Breast epithelium (tissue), 4 donors: Measurements from ENCODE around the gene CKAP4. TPM values are rescaled to one million over a fixed set of nuclear protein-coding genes. Genes with fewer than 3 reads are reported as not detected.

Source experiments
- DNase-seq, 2 donors: peaks; one replicate each; pipeline ENCODE4 v3.0.0-alpha.2; 2019; ENCODE audit warnings: low spot score in 2 of 2
- H3K27ac ChIP-seq, 2 donors: fragments of 200-600 bp; sonication (generic) in 1 of 2; one replicate each; pipeline ENCODE4 v1.5.1; 2016 to 2019; ENCODE audit warnings: mild to moderate bottlenecking in 1 of 2
- H3K27me3 ChIP-seq, 2 donors: fragments of 200-600 bp; sonication (generic) in 1 of 2; one replicate each; pipeline versions ENCODE4 v1.5.1 to v1.6.0; 2017 to 2019; ENCODE audit warnings: control low read depth in 1 of 2, mild to moderate bottlenecking in 1 of 2
- H3K36me3 ChIP-seq: fragments of 200-600 bp; one replicate; pipeline ENCODE4 v1.5.1; 2019
- H3K4me1 ChIP-seq, 2 donors: fragments of 200-600 bp; sonication (generic); one replicate each; pipeline ENCODE4 v1.5.1; 2016 to 2019; ENCODE audit warnings: control low read depth in 1 of 2
- H3K4me3 ChIP-seq, 3 donors: fragments of 200-600 bp; sonication (generic); 1 replicate in 2 of 3; 2 replicates in 1 of 3; pipeline ENCODE4 v1.5.1; 2016 to 2019; ENCODE audit warnings: mild to moderate bottlenecking in 3 of 3, moderate library complexity in 2 of 3
- H3K9me3 ChIP-seq, 2 donors: fragments of 200-600 bp; sonication (generic) in 1 of 2; one replicate each; pipeline ENCODE4 v1.5.1; 2016 to 2019; ENCODE audit warnings: control low read depth in 1 of 2
- CTCF ChIP-seq, 3 donors: fragments of 450-650 bp; IDR thresholded peaks; one replicate each; pipeline ENCODE4 v1.5.1; 2016 to 2017; ENCODE audit warnings: antibody characterized with exemption in 3 of 3, mild to moderate bottlenecking in 3 of 3, moderate library complexity in 3 of 3
- POLR2A ChIP-seq: fragments of 450-650 bp; IDR thresholded peaks from one replicate; pipeline ENCODE4 v1.6.1; 2016; ENCODE audit warnings: antibody characterized with exemption, mild to moderate bottlenecking, moderate library complexity
- POLR2AphosphoS5 ChIP-seq, 3 donors: sonication (generic); formaldehyde crosslinking; IDR thresholded peaks; one replicate each; pipeline ENCODE4 v1.6.1; 2017; ENCODE audit warnings: antibody characterized with exemption in 3 of 3
- intact Hi-C: fragments of 100-400 bp; cut with DNase I; formaldehyde crosslinking; loops from one replicate; pipeline ENCODE4 v1.15.1; 2023; ENCODE audit warnings: low total_unique reads
- total RNA-seq, 3 donors: library from RNA; depleted of rRNA; stranded (reverse); fragments of >200 nt; gene quantifications; one replicate each; pipeline ENCODE4 v1.1.0, GENCODE V29; 2016

The CKAP4 gene
- total RNA-seq, 3 donors from 2014 or later = 22.0 to 39.3 (median 30.9) TPM

- intact Hi-C loops = no loop called here
- no peaks in the 10 kb centered on the region for H3K36me3 ChIP-seq
- no peak overlapping the region for H3K27ac ChIP-seq
- H3K27me3 ChIP-seq = no peaks in the 10 kb centered on the region
- TF ChIP-seq POLR2A = no peak
- TF ChIP-seq POLR2AphosphoS5 (IDR thresholded peaks at IDR 0.05) = no peak
- TF ChIP-seq CTCF (IDR thresholded peaks at IDR 0.05) = no peak
- no peak for DNase-seq
- H3K9me3 ChIP-seq = no peaks in the 10 kb centered on the region
- H3K4me3 ChIP-seq = no peak overlapping the region
- H3K4me1 ChIP-seq = no peaks in the 10 kb centered on the region
Observed at GRCh38 chr12:106255952-106256351, 8.1 kb upstream of the CKAP4 start.

GRCh38 chr12:106255493-106255892 lies 7.7 kb upstream of the CKAP4 start:
- no peak overlapping the region for H3K27ac ChIP-seq
- no peaks in the 10 kb centered on the region for H3K27me3 ChIP-seq
- H3K9me3 ChIP-seq = no peaks in the 10 kb centered on the region
- H3K4me3 ChIP-seq = no peak overlapping the region
- no peak for DNase-seq
- intact Hi-C loops = no loop called here
- TF ChIP-seq POLR2A (no peak), CTCF (IDR thresholded peaks at IDR 0.05) (no peak), POLR2AphosphoS5 (IDR thresholded peaks at IDR 0.05) (no peak)
- H3K4me1 ChIP-seq = no peaks in the 10 kb centered on the region
- no peaks in the 10 kb centered on the region for H3K36me3 ChIP-seq

- Histone ChIP-seq H3K27ac (no peak overlapping the region), H3K4me1 (no peaks in the 10 kb centered on the region), H3K9me3 (no peaks in the 10 kb centered on the region), H3K36me3 (no peaks in the 10 kb centered on the region), H3K4me3 (no peak overlapping the region), H3K27me3 (no peaks in the 10 kb centered on the region)
- no peak for DNase-seq
- TF ChIP-seq POLR2A (no peak), CTCF (IDR thresholded peaks at IDR 0.05) (no peak), POLR2AphosphoS5 (IDR thresholded peaks at IDR 0.05) (no peak)
- intact Hi-C loops = no loop called here
Observed at GRCh38 chr12:106254724-106255123, 6.9 kb upstream of the CKAP4 start.

- H3K27ac ChIP-seq = no peak overlapping the region
- intact Hi-C loops = no loop called here
- no peaks in the 10 kb centered on the region for H3K9me3 ChIP-seq
- H3K27me3 ChIP-seq = no peaks in the 10 kb centered on the region
- TF ChIP-seq POLR2AphosphoS5 (IDR thresholded peaks at IDR 0.05) (no peak), CTCF (IDR thresholded peaks at IDR 0.05) (no peak), POLR2A (no peak)
- DNase-seq = no peak
- H3K36me3 ChIP-seq = no peaks in the 10 kb centered on the region
- no peaks in the 10 kb centered on the region for H3K4me1 ChIP-seq
- no peak overlapping the region for H3K4me3 ChIP-seq
Observed at GRCh38 chr12:106251631-106252455, 4.0 kb upstream of the CKAP4 start.

- Histone ChIP-seq H3K36me3 (no peaks in the 10 kb centered on the region), H3K4me3 (no peak overlapping the region), H3K27me3 (no peaks in the 10 kb centered on the region), H3K27ac (peak overlapping the region; percentile 99 to 100), H3K9me3 (no peaks in the 10 kb centered on the region), H3K4me1 (peaks cover 0 to 7% of the 10 kb centered on the region in 2 donors)
- intact Hi-C loops = no loop called here
- DNase-seq = no peak
- TF ChIP-seq POLR2A (no peak), POLR2AphosphoS5 (IDR thresholded peaks at IDR 0.05) (no peak), CTCF (IDR thresholded peaks at IDR 0.05) (no peak)
Observed at GRCh38 chr12:106249411-106250135, 1.8 kb upstream of the CKAP4 start.
